Stimulated activated naive CD8-positive, alpha-beta T cell treated with anti-CD3 and anti-CD28 coated beads, Interleukin-15, Interleukin-2, amounts not matched to agents 100 ng/mL and 50 ng/mL, for 24 hours (primary cell): Measurements from ENCODE around the gene RNASE13.
"Not testable (repeated sequence)": the region's sequence is repeated elsewhere in the genome, so short reads cannot be mapped to it uniquely, and the experiment has no call there.

Source experiments
- H3K27ac Mint-ChIP-seq: one replicate; pipeline ENCODE4 v1.8.0; 2021; ENCODE audit warnings: mild to moderate bottlenecking, mixed read lengths
- H3K27me3 Mint-ChIP-seq: one replicate; pipeline ENCODE4 v1.8.0; 2021; ENCODE audit warnings: mixed read lengths
- H3K36me3 Mint-ChIP-seq: one replicate; pipeline ENCODE4 v1.8.0; 2021; ENCODE audit warnings: low read depth, mixed read lengths
- H3K4me1 Mint-ChIP-seq: one replicate; pipeline ENCODE4 v1.8.0; 2021; ENCODE audit warnings: low read depth, mixed read lengths
- H3K4me3 Mint-ChIP-seq: one replicate; pipeline ENCODE4 v1.8.0; 2021; ENCODE audit warnings: mild to moderate bottlenecking, mixed read lengths
- H3K9me3 Mint-ChIP-seq: one replicate; pipeline ENCODE4 v1.8.0; 2021; ENCODE audit warnings: mixed read lengths

The RNASE13 gene

GRCh38 chr14:21055432-21056117 is 21.0 kb upstream of the RNASE13 start:
- no peak overlapping the region for H3K4me3 Mint-ChIP-seq
- no peaks in the 10 kb centered on the region for H3K36me3 Mint-ChIP-seq
- H3K27me3 Mint-ChIP-seq, result peaks cover 4% of the 10 kb centered on the region
- no peaks in the 10 kb centered on the region for H3K9me3 Mint-ChIP-seq
- no peaks in the 10 kb centered on the region for H3K4me1 Mint-ChIP-seq
- no peak overlapping the region for H3K27ac Mint-ChIP-seq

GRCh38 chr14:21054768-21055145 is 20.1 kb upstream of the RNASE13 start:
- no peaks in the 10 kb centered on the region for H3K27me3 Mint-ChIP-seq
- H3K27ac Mint-ChIP-seq, result no peak overlapping the region
- H3K9me3 Mint-ChIP-seq, result no peaks in the 10 kb centered on the region
- H3K36me3 Mint-ChIP-seq, result no peaks in the 10 kb centered on the region
- no peak overlapping the region for H3K4me3 Mint-ChIP-seq
- H3K4me1 Mint-ChIP-seq, result no peaks in the 10 kb centered on the region

GRCh38 chr14:21054123-21054767 is 19.6 kb upstream of the RNASE13 start:
- Mint-ChIP-seq H3K36me3 (no peaks in the 10 kb centered on the region), H3K4me1 (no peaks in the 10 kb centered on the region), H3K27me3 (no peaks in the 10 kb centered on the region), H3K27ac (no peak overlapping the region), H3K4me3 (no peak overlapping the region), H3K9me3 (no peaks in the 10 kb centered on the region)

- no peaks in the 10 kb centered on the region for H3K9me3 Mint-ChIP-seq
- H3K4me3 Mint-ChIP-seq, result no peak overlapping the region
- H3K4me1 Mint-ChIP-seq, result no peaks in the 10 kb centered on the region
- H3K27me3 Mint-ChIP-seq, result peaks cover 3% of the 10 kb centered on the region
- H3K36me3 Mint-ChIP-seq, result no peaks in the 10 kb centered on the region
- no peak overlapping the region for H3K27ac Mint-ChIP-seq
Observed at GRCh38 chr14:21053184-21054122, 18.8 kb upstream of the RNASE13 start.

- no peaks in the 10 kb centered on the region for H3K36me3 Mint-ChIP-seq
- H3K4me1 Mint-ChIP-seq, result no peaks in the 10 kb centered on the region
- H3K27me3 Mint-ChIP-seq, result peaks cover 4% of the 10 kb centered on the region
- no peaks in the 10 kb centered on the region for H3K9me3 Mint-ChIP-seq
- H3K27ac Mint-ChIP-seq, result no peak overlapping the region
- no peak overlapping the region for H3K4me3 Mint-ChIP-seq
Observed at GRCh38 chr14:21050597-21050996, 16.0 kb upstream of the RNASE13 start.

- Mint-ChIP-seq H3K4me3 (no peak overlapping the region), H3K4me1 (peaks cover 3% of the 10 kb centered on the region), H3K36me3 (no peaks in the 10 kb centered on the region), H3K27me3 (peaks cover 11% of the 10 kb centered on the region), H3K27ac (no peak overlapping the region), H3K9me3 (no peaks in the 10 kb centered on the region)
Observed at GRCh38 chr14:21049271-21049673, 14.7 kb upstream of the RNASE13 start.

- Mint-ChIP-seq H3K27ac (no peak overlapping the region), H3K9me3 (no peaks in the 10 kb centered on the region), H3K36me3 (no peaks in the 10 kb centered on the region)
Observed at GRCh38 chr14:21048638-21049037, 14.0 kb upstream of the RNASE13 start.

GRCh38 chr14:21047378-21047781 is 12.8 kb upstream of the RNASE13 start:
- H3K27me3 Mint-ChIP-seq, result peaks cover 17% of the 10 kb centered on the region
- no peaks in the 10 kb centered on the region for H3K36me3 Mint-ChIP-seq
- H3K4me3 Mint-ChIP-seq, result no peak overlapping the region
- H3K4me1 Mint-ChIP-seq, result peaks cover 5% of the 10 kb centered on the region
- no peak overlapping the region for H3K27ac Mint-ChIP-seq
- H3K9me3 Mint-ChIP-seq, result no peaks in the 10 kb centered on the region

More at GRCh38 chr14:21048638-21049037, 14.0 kb upstream of the RNASE13 start:
- H3K27me3 Mint-ChIP-seq, result peaks cover 11% of the 10 kb centered on the region
- H3K4me1 Mint-ChIP-seq, result peaks cover 5% of the 10 kb centered on the region
- no peak overlapping the region for H3K4me3 Mint-ChIP-seq

- no peaks in the 10 kb centered on the region for H3K9me3 Mint-ChIP-seq
- H3K27me3 Mint-ChIP-seq, result peaks cover 20% of the 10 kb centered on the region
- no peak overlapping the region for H3K4me3 Mint-ChIP-seq
- H3K27ac Mint-ChIP-seq, result no peak overlapping the region
- no peaks in the 10 kb centered on the region for H3K36me3 Mint-ChIP-seq
- H3K4me1 Mint-ChIP-seq, result peaks cover 5% of the 10 kb centered on the region
Observed at GRCh38 chr14:21043974-21044618, 9.5 kb upstream of the RNASE13 start.

- H3K4me3 Mint-ChIP-seq, result no peak overlapping the region
- peaks cover 17% of the 10 kb centered on the region for H3K27me3 Mint-ChIP-seq
- peaks cover 5% of the 10 kb centered on the region for H3K4me1 Mint-ChIP-seq
- no peaks in the 10 kb centered on the region for H3K36me3 Mint-ChIP-seq
- H3K9me3 Mint-ChIP-seq, result no peaks in the 10 kb centered on the region
- no peak overlapping the region for H3K27ac Mint-ChIP-seq
Observed at GRCh38 chr14:21043387-21043973, 8.9 kb upstream of the RNASE13 start.

GRCh38 chr14:21042918-21043317 is 8.3 kb upstream of the RNASE13 start:
- Mint-ChIP-seq H3K27ac (no peak overlapping the region), H3K4me1 (peaks cover 5% of the 10 kb centered on the region), H3K27me3 (peaks cover 16% of the 10 kb centered on the region), H3K4me3 (no peak overlapping the region), H3K36me3 (no peaks in the 10 kb centered on the region), H3K9me3 (no peaks in the 10 kb centered on the region)

- no peak within 1 kb of the TSS for H3K27ac Mint-ChIP-seq
- no peak within 1 kb of the TSS for H3K4me3 Mint-ChIP-seq
- H3K36me3 Mint-ChIP-seq, result no peaks in the 10 kb centered on the region
- no peaks in the 10 kb centered on the region for H3K9me3 Mint-ChIP-seq
- peaks cover 16% of the 10 kb centered on the region for H3K27me3 Mint-ChIP-seq
- H3K4me1 Mint-ChIP-seq, result peaks cover 5% of the 10 kb centered on the region
Observed at GRCh38 chr14:21041676-21042433, 7.2 kb upstream of the RNASE13 start, which contains the start of gene RNASE7. RNASE7 (plus strand) TSS chr14:21042362; CDS start chr14:21042993, 631 bp downstream.

- H3K4me1 Mint-ChIP-seq, H3K36me3 Mint-ChIP-seq: not testable (repeated sequence)
- H3K27me3 Mint-ChIP-seq, result peaks cover 16% of the 10 kb centered on the region
Observed at GRCh38 chr14:21040941-21041340, 6.3 kb upstream of the RNASE13 start.

More at GRCh38 chr14:21040941-21041340, 6.3 kb upstream of the RNASE13 start:
- not testable (repeated sequence) for H3K27ac Mint-ChIP-seq, H3K9me3 Mint-ChIP-seq, H3K4me3 Mint-ChIP-seq
